A673 (cell line): Measurements from ENCODE around the gene CRHBP.

ENCODE experiments used
- CTCF ChIP-seq: fragments of 300-800, 200-600 bp; sonication (generic); conservative IDR thresholded peaks from 2 replicates; pipeline ENCODE4 v1.5.1; 2017; ENCODE audit warnings: low read depth, mild to moderate bottlenecking, antibody characterized with exemption, low read length, moderate library complexity, mixed read lengths
- EZH2 ChIP-seq: fragments of 200-600 bp; sonication (generic); IDR thresholded peaks from 2 replicates; pipeline ENCODE4 v1.6.1; 2017; ENCODE audit warnings: borderline replicate concordance, low read depth, mild to moderate bottlenecking, mixed read lengths, antibody characterized with exemption, low read length; ENCODE audit not compliant: poor library complexity, severe bottlenecking

- TF ChIP-seq CTCF (no peak), EZH2 (no peak)
Observed at GRCh38 chr5:76926329-76927105, 26.3 kb upstream of the CRHBP start.
